ENCODE data around the gene GRM1. TPM values are rescaled to one million over a fixed set of nuclear protein-coding genes. Genes with fewer than 3 reads are reported as not detected.

Gene GRM1
- total and polyA plus RNA-seq, 4 donors, result 0.02 to 0.12 (median 0.06) TPM

DNA sequence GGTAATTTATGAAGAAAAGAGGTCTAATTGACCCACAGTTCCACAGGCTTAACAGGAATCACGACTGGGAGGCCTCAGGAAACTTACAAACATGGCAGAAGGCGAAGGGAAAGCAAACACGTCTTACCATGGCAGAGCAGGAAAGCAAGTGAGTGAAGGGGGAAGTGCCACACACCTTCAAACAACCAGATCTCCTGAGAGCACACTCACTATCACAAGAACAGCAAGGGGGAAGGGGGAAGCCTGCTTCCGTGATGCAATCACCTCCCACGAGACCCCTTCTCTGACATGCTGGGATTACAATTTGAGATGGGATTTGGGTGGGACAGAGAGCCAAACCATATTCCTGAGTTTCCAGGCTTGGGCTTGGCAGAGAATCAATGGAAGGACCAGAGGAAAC is 390.7 kb downstream of the GRM1 start:
- ATAC-seq (ENCODE audit: insufficient read depth, low FRiP score) (no peak), DNase-seq (no peak)
- H3K27ac ChIP-seq (ENCODE audit: low read depth in 1 of 2, low read length in 1 of 2), result no peak overlapping the region
- no peaks in the 10 kb centered on the region for H3K4me1 ChIP-seq (ENCODE audit: control insufficient read depth in 5 of 5, insufficient read depth in 5 of 5, low read length in 5 of 5)
- 69 to 75% methylated on average over 5 of the region's 5 CpGs for WGBS, 2 donors
- TF ChIP-seq, protein P1, sequence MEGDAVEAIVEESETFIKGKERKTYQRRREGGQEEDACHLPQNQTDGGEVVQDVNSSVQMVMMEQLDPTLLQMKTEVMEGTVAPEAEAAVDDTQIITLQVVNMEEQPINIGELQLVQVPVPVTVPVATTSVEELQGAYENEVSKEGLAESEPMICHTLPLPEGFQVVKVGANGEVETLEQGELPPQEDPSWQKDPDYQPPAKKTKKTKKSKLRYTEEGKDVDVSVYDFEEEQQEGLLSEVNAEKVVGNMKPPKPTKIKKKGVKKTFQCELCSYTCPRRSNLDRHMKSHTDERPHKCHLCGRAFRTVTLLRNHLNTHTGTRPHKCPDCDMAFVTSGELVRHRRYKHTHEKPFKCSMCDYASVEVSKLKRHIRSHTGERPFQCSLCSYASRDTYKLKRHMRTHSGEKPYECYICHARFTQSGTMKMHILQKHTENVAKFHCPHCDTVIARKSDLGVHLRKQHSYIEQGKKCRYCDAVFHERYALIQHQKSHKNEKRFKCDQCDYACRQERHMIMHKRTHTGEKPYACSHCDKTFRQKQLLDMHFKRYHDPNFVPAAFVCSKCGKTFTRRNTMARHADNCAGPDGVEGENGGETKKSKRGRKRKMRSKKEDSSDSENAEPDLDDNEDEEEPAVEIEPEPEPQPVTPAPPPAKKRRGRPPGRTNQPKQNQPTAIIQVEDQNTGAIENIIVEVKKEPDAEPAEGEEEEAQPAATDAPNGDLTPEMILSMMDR (IDR thresholded peaks at IDR 0.05; ENCODE audit: control extremely low read depth, extremely low read depth), result no peak
- H3K27me3 ChIP-seq (ENCODE audit: control insufficient read depth in 3 of 3, insufficient read depth in 3 of 3, low read length in 2 of 3), result no peaks in the 10 kb centered on the region
- H3K4me3 ChIP-seq, result no peak overlapping the region
- no peak overlapping the region for H3K9ac ChIP-seq (ENCODE audit: insufficient read depth in 1 of 2, low read length in 2 of 2)
- peaks cover 0 to 3% (median 0%) of the 10 kb centered on the region in 4 donors for H3K9me3 ChIP-seq (ENCODE audit: control insufficient read depth in 4 of 4, insufficient read depth in 3 of 4, low read length in 3 of 4)
- no peaks in the 10 kb centered on the region for H3K36me3 ChIP-seq (ENCODE audit: control insufficient read depth in 4 of 4, insufficient read depth in 4 of 4, low read length in 4 of 4)

DNA sequence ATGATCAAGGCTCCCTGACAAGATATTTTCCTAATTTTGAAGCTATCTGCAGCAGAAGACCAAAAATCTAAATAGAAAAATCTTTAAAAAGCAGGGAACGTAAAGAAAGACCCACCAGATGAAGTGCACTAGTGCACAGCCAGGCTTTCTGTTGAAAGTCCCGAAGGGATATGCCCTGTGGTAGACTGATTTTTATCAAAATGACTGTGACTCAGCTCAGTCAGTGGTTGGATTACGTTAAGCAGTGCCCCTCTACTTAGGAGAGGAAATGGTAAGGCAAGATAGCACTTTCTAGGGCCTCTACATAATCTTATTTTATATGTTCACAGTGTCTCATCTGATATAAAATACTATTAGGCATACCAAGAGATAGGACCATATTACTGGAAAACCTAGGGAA is 391.4 kb downstream of the GRM1 start:
- WGBS, 2 donors, result 71 to 75% methylated on average over 3 of the region's 3 CpGs
- DNase-seq (no peak), ATAC-seq (ENCODE audit: insufficient read depth, low FRiP score) (no peak)
- Histone ChIP-seq H3K4me3 (no peak overlapping the region), H3K27me3 (ENCODE audit: control insufficient read depth in 3 of 3, insufficient read depth in 3 of 3, low read length in 2 of 3) (no peaks in the 10 kb centered on the region), H3K9me3 (ENCODE audit: control insufficient read depth in 4 of 4, insufficient read depth in 3 of 4, low read length in 3 of 4) (peaks cover 0 to 3% (median 0%) of the 10 kb centered on the region in 4 donors), H3K36me3 (ENCODE audit: control insufficient read depth in 4 of 4, insufficient read depth in 4 of 4, low read length in 4 of 4) (no peaks in the 10 kb centered on the region), H3K27ac (ENCODE audit: low read depth in 1 of 2, low read length in 1 of 2) (no peak overlapping the region), H3K4me1 (ENCODE audit: control insufficient read depth in 5 of 5, insufficient read depth in 5 of 5, low read length in 5 of 5) (no peaks in the 10 kb centered on the region), H3K9ac (ENCODE audit: insufficient read depth in 1 of 2, low read length in 2 of 2) (no peak overlapping the region)
- TF ChIP-seq, protein P1 (IDR thresholded peaks at IDR 0.05; ENCODE audit: control extremely low read depth, extremely low read depth), result no peak

DNA sequence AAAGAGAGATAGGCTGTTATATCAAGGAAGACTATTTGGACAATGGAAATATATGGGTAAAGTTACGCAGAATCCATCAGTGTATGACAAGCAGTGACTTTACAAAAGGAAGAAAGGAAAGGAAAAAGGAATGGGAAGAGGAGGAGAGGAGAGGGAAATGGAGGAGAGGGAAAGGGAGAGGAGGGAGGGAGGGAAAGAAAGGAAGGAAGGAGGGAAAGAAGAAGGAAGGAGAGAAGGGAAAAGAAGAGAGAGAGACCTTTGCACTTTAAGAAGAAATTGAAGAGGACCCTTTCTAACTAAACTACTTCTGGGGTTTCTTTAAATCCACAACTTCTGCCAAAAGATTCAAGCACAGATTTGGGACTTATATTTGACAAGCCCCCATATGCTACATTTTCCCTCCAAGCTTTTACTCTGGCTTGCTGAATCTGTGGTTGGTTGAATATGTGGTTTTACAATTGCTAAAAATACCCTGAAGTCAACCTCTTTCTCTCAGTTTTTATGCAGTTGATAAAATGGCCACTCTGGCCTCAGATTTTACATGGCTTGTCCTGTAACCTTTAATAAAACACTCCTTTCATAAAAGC is 394.0 kb downstream of the GRM1 start:
- H3K27me3 ChIP-seq (ENCODE audit: control insufficient read depth in 3 of 3, insufficient read depth in 3 of 3, low read length in 2 of 3), result no peaks in the 10 kb centered on the region
- H3K27ac ChIP-seq (ENCODE audit: low read depth in 1 of 2, low read length in 1 of 2), result no peak overlapping the region
- WGBS, 2 donors, result 86 to 92% methylated on average over 1 of the region's 1 CpG
- DNase-seq (no peak), ATAC-seq (ENCODE audit: insufficient read depth, low FRiP score) (no peak)
- TF ChIP-seq, protein P1 (IDR thresholded peaks at IDR 0.05; ENCODE audit: control extremely low read depth, extremely low read depth), result no peak
- peaks cover 0 to 3% (median 0%) of the 10 kb centered on the region in 4 donors for H3K9me3 ChIP-seq (ENCODE audit: control insufficient read depth in 4 of 4, insufficient read depth in 3 of 4, low read length in 3 of 4)
- H3K9ac ChIP-seq (ENCODE audit: insufficient read depth in 1 of 2, low read length in 2 of 2), result no peak overlapping the region
- no peaks in the 10 kb centered on the region for H3K4me1 ChIP-seq (ENCODE audit: control insufficient read depth in 5 of 5, insufficient read depth in 5 of 5, low read length in 5 of 5)
- no peak overlapping the region for H3K4me3 ChIP-seq
- H3K36me3 ChIP-seq (ENCODE audit: control insufficient read depth in 4 of 4, insufficient read depth in 4 of 4, low read length in 4 of 4), result no peaks in the 10 kb centered on the region

DNA sequence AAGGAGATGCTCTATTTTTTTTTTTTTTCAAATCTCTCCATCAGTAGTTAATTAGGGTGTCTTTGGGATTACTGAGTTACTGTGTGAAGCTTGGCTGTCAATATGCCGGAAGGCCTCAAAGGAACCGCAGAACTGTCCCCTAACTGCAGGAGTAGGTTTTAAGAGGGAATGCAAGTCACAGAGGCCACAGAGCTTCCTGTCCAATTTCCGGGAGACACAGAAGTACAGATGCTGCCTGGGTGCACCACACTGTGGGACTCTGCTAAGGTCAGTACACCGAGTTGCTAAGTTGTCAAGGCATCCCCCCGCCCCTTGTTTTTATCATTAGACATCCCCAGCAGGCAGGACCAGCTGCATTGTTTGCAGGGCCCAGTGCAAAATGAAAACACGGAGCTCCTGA is 394.6 kb downstream of the GRM1 start:
- Histone ChIP-seq H3K4me1 (ENCODE audit: control insufficient read depth in 5 of 5, insufficient read depth in 5 of 5, low read length in 5 of 5) (no peaks in the 10 kb centered on the region), H3K36me3 (ENCODE audit: control insufficient read depth in 4 of 4, insufficient read depth in 4 of 4, low read length in 4 of 4) (no peaks in the 10 kb centered on the region), H3K4me3 (no peak overlapping the region), H3K27me3 (ENCODE audit: control insufficient read depth in 3 of 3, insufficient read depth in 3 of 3, low read length in 2 of 3) (no peaks in the 10 kb centered on the region), H3K27ac (ENCODE audit: low read depth in 1 of 2, low read length in 1 of 2) (no peak overlapping the region), H3K9ac (ENCODE audit: insufficient read depth in 1 of 2, low read length in 2 of 2) (no peak overlapping the region), H3K9me3 (ENCODE audit: control insufficient read depth in 4 of 4, insufficient read depth in 3 of 4, low read length in 3 of 4) (peaks cover 0 to 3% (median 0%) of the 10 kb centered on the region in 4 donors)
- DNase-seq, result no peak
- no peak for ATAC-seq (ENCODE audit: insufficient read depth, low FRiP score)
- TF ChIP-seq, protein P1 (IDR thresholded peaks at IDR 0.05; ENCODE audit: control extremely low read depth, extremely low read depth), result no peak
- WGBS, 2 donors, result 60 to 69% methylated on average over 6 of the region's 6 CpGs

Measured in lung (tissue), 12 donors.